GM12874 (cell line): Measurements from ENCODE around the gene MAN1B1.

ENCODE experiments used
- TF ChIP-seq, protein P1 (sequence below): IDR thresholded peaks from 2 replicates; pipeline ENCODE4 v1.5.1; 2011; ENCODE audit warnings: low read depth, mild to moderate bottlenecking, control low read depth, low read length, moderate library complexity; ENCODE audit not compliant: insufficient read depth

The MAN1B1 gene

DNA sequence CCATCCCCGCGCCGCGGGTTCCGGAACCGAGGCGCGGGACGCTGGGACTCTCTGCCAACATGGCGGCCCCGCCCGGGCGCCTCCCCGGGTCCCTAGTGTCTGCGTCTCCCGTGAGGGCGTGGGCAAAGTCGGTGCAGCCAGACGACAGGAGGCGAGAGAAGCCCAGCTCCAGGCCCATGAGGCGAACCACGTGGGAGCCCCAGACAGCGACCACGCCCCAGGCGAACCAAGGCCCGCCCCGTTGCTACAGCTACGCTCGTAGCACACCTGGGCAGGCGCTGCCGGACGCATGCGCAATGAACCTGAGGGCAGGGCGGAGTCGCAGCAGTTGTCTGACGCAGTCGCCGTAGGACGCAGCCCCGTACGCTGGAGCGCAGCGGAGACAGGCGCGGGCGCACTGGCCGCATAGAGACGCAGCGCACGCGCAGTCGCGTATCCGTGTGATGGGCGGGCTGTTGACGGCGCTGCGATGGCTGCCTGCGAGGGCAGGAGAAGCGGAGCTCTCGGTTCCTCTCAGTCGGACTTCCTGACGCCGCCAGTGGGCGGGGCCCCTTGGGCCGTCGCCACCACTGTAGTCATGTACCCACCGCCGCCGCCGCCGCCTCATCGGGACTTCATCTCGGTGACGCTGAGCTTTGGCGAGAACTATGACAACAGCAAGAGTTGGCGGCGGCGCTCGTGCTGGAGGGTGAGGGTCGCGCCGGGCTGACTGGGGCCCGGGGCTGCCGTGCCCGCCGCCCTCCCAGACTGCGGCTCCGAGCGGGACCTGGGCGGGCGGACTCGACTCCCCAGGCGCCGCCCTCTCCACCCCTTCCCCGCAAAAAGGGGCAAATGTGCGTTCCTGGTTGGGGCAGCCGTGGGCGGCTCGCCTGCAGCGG is at the start of gene MAN1B1:
MAN1B1 (plus strand) TSS at position 455 of the 878 bp plus-strand sequence; CDS start at position 470, 15 bp downstream.
- TF ChIP-seq, protein P1, sequence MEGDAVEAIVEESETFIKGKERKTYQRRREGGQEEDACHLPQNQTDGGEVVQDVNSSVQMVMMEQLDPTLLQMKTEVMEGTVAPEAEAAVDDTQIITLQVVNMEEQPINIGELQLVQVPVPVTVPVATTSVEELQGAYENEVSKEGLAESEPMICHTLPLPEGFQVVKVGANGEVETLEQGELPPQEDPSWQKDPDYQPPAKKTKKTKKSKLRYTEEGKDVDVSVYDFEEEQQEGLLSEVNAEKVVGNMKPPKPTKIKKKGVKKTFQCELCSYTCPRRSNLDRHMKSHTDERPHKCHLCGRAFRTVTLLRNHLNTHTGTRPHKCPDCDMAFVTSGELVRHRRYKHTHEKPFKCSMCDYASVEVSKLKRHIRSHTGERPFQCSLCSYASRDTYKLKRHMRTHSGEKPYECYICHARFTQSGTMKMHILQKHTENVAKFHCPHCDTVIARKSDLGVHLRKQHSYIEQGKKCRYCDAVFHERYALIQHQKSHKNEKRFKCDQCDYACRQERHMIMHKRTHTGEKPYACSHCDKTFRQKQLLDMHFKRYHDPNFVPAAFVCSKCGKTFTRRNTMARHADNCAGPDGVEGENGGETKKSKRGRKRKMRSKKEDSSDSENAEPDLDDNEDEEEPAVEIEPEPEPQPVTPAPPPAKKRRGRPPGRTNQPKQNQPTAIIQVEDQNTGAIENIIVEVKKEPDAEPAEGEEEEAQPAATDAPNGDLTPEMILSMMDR: no peak

DNA sequence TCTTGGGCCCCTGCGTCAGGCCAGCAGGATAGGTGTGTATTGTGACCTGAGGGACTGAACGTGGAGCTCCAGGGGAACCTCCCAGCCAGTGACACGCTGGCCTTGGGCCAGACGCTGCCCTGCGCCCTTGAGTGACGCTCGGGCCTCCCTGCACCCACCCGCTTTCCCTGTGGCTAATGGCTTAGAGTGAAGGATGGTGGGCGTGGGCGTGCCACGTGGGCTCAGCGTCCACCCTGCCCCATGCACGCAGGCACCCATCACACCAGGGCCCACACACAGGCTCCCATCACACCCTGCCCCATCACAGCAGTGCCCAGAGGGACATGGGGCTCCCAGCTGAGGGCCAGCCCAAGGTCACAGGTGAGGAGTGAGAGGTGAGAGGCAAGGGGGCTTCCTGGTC is 49.8 kb upstream of the MAN1B1 start:
- TF ChIP-seq, protein P1: no peak

DNA sequence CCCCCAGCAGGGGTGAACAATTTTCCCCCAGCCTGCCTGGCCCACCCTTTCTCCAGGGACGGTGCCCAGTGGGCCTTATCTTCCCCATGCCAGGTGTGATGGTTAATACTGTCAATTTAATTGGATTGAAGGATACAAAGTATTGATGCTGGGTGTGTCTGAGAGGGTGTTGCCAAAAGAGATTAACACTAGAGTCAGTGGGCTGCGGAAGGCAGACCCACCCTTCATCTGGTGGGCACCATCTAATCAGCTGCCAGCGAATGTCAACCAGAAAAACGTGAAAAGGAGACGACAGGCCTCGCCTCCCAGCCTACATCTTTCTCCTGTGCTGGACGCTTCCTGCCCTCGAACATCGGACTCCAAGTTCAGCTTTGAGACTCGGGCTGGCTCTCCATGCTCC is 49.3 kb upstream of the MAN1B1 start:
- TF ChIP-seq, protein P1: no peak

DNA sequence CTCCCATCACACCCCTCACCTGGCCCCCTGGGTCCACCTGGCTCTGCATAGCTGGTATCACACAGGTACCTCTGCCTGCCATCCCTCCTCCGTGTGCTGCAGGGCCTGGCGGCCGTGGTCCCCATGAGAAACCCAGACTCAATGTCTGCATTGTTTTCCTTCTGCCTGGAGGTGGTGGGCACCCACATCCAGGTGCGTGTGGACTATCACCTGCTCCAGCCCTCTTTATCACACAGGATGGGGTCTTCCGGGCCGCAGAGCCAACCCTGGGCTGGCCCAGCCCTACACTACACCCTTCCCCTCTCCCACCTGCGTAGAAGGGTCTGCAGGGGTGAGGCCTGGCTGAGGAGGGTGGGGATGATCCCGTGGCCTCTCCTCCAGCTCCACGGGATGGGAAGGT is 47.9 kb upstream of the MAN1B1 start:
- TF ChIP-seq, protein P1: no peak

DNA sequence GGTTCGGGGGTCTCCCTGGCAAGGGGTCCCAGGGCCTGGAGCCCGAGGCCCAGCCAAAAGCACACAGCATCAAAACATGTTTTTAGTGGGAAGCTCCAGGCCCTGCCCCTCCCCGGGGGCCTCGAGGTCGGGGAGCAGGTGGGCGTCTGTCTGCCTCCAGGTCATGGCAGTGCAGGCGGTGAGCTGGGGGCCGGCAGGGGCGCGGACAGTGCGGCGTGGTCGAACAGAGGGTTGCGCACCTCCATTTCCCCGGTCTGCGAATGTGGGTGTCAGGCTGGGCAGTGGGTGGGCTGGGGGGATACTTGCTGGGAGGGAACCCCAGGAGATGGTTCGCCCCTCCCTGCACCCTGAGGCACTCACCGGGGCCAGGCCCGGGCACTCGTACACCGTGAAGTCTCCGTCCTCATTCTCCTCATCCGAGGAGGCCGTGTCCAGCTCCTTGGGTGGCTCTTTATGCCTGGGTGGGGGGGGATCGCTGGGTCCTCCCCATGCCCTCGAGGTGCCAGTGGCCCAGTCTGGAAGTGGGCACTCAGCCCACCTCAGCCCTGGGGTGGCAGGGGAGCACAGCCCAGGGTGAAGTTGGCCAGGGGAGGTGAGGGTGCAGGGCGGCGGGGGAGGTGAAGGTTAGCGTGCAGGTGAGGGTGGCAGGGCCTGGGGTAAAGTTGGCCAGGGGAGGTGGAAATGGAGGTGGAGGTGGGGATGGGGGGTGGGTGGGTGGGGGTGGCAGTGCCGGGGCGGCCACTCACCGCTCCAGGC is 47.0 kb upstream of the MAN1B1 start:
- TF ChIP-seq, protein P1: no peak

DNA sequence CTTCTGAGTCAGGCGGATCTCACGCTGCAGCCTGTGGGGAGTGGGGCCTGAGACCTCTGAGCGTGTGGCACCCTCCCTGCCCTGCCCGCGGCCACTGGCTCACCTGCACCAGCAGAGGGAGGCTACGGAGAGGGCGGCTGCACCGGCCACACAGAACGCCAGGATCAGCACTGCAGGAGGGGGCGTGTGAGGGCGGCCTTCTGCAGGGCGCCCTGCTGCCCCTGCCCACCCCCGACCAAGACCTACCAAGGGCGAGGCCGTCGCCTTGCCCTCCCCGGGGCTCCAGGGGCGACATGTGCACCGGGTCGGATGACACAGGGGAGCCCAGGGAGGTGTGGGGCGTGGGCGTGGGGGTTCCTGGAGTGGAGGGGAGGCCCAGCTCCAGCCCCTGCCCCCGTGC is 46.2 kb upstream of the MAN1B1 start:
- TF ChIP-seq, protein P1: no peak

DNA sequence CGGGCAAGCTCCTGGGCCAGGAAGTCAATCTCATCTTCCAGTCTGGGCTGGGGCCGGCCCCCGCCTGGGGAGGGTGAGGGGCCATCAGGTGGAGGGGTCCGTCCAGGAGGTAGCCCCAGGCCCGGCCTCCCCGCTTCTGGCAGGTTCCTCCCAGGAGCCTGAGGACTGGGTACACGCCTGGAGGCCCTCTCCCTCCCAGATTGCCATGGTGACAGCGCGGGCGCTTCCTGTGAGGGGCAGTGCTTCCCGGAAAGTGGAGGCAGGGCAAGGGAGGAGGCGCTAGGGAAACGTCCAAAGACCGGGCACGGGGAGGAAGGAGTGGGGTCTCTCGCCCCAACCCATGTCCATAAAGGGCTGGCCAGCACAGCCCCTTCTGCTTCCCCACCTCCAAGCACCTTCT is 45.7 kb upstream of the MAN1B1 start:
- TF ChIP-seq, protein P1: no peak
